Fibroblast of skin of back (primary cell): Measurements from ENCODE around the gene KCNQ1.

Experiments
- DNase-seq: peaks from one replicate; pipeline ENCODE4 v3.0.0-alpha.2; 2013

KCNQ1 gene

DNA sequence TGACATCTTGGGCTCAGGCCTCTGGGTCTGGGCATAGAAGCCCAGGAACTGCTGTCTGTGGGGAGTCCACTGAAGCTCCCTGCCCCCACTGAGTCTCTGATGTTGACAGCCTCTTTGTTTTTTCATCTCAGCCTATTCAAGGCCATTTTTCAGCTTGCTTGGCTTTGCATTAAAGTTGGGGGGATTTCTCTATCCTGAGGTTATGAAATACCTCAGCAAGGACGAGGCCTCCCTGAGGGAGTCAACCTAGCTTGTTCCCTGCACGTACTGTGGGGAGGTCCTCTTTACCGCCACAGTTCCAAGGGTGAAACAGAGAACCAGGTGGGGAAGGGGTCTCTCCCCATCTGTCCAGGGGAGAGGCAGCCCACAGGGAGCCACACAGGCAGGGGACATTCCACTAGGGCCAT lies 246.6 kb downstream of the KCNQ1 start:
- no peak for DNase-seq

DNA sequence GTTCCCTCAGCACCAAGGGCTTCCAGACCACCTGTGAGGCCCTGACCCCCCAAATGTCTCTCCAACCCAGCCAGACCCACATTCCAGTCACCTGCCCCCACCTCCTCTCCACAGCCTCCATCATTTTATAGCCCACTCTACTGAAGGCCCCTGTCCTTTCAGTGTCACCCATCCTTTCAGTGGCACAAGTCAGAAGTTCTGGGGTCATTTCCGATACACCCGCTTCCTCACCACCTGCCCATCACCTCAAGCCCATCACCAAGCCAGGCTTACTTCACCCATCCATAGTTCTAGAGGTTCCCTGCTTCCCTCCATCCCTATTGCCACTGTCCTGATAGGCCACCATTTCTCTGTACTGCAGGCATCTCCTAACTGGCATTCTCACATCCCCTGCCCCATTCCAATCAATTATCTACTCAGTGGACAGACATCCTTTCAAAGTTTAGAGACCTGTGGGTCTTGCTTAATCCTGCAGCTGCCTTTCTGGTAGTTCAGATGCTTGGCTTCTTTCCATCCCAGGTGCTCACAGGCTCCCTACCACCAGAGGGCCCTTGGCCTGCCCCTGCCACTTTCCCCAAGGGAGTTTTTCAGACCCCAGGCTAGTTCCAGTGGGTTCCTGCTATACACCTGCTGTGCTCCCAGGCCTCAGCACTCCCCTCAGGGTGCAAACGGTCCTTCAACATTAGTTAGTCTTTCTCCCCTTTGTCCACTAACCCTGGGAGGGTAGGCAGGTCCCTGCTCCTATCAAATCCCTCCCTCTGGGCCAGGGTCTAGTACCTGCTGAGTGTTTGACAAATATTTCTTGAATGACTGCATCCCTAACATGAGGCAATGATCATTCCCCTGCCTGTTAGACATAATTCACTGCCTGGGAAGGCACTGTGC lies 247.4 kb downstream of the KCNQ1 start:
- no peak for DNase-seq

DNA sequence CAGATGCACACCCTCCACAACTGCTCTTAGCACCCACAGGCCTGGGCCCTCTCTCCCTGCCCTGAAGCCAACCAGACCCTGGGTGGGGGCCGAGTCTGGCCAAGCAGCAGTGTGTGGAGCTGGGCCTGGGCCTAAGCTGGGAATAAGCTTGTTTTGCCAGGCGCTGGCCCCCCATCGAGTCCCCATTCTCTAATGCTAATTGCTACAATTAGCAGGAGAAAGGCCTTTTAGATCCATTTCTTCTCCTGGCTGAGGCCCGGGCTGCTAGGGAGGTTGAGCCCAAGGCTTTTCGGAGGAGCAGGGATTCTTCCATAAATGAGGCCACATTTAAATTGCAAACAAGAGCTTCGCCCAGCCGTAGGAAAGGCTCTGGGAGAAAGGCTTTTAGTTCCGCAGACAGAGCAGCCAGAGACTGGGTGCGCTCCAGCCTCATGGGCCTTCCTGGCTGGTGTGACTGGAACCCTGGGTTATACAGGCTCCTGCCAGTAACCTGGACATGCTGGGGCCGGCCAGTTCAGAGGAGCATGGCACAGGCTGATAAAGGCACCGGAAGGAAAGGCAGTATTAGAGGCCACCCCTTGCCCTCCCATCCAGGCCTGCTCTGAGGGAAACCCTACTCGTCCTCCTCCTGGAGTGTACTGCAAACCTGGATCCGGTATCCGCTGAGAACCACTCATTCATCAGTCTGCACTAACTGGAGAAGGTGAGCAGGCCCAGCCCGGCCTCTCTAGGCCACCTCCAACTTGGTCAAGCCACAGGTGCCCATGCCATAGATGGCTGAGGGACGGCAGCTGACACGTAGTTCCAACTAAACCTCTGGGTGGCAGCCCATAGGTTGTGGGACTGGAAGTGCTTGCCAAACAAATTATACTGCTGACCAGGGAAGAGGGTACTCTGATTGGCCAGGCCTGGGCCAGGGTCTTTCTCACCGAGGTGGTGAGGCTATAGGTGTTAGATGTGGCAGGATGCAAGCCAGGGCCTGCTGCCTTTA lies 248.8 kb downstream of the KCNQ1 start:
- no peak for DNase-seq

DNA sequence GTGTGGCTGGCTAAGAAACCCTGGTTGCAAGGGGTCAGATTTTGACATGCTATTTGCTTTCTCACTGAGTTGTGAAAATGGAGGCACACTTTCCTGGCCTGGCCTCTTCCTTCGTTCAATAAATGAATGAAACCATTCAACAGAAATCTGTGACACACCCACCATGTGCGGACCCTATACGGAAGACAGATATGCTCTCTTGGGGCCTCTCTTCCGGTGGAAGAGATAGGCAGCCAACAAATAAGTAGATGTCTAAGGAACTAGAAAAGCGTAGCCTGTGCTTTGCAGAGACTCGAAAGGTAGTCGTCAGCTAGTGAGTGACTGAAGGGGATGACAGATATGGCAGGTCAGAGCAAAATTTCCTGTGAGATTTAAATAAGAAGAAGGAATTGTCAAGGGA lies 249.7 kb downstream of the KCNQ1 start:
- DNase-seq = no peak

DNA sequence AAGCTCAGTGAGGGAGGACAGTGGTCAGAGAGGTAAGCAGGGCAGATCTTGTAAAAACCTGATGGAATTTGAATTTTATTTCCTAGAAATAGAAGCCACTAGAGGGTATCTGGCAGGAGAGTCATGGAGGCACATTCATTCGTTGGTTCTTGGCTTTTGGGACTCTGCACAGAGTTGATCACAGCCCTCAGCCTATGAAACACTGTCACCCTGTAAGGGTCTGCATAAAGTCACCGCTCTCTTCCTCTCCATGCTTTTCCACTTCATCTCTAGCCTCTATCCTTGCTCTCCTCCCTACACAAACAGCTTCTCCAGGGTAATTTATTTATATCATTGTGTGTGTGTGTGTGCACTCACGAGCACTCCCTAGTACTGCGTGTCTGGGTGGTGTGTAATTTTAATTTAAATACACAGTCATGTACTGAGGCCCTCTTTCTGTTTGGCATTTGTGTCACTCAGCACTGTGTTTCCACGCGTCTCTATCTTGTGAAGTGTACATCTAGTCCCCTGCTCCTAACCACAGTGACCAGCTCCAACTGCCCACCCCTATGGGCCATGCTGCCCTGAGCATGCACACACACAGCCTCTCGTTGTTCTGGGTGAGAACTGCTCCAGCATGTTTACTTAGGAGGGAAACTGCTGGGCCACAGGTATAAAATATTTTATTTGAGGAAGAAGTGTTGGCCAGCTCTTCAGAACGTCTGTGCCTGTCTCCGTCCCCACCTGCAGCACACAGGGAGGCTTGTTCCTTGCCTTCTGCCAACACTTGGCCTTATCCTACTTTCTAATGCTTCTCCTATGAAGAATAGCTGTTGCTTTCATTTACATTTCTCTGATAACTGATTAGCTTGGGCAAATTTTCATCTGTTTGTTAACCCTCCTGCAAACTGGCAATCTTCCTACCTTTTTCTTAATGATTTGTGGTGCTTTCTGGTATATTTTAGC lies 250.5 kb downstream of the KCNQ1 start:
- no peak for DNase-seq

DNA sequence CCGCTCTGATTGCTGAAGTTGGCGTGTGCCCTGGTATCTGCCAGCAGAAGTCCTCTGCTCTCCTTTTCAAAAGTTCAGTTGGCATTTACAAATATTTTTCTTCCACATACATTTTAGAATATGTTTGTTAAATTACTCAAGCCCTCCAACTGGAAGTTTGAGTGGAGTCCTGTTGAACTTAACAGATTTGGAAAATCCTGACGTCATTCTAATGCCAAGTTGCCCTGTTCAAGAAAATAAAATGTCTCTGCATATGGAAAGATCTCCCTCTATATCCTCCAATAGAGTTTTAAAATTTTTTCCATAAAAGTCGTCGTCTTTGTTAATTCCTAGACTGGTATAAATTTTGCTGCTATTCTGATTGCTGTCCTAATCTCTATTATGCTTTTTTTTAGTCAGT lies 251.6 kb downstream of the KCNQ1 start:
- no peak for DNase-seq

DNA sequence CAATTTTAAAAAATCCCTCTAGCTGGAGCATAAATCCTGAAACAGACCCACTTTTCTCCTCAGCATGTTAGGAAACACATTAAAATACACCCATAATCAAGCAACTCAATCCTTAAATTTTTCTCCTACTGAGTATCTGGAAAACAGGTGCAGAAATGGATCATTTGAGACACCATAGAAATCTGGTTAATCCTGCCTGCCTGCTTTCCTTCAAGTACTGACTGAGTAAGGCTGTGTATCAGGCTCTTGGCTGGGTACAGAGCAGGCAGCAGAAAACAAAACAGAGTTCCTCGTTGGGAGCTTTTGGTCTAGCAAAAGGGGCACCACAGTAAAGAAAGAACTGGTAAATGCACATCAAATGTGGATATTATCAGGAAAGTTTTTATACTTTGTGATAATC lies 253.1 kb downstream of the KCNQ1 start:
- DNase-seq = no peak

DNA sequence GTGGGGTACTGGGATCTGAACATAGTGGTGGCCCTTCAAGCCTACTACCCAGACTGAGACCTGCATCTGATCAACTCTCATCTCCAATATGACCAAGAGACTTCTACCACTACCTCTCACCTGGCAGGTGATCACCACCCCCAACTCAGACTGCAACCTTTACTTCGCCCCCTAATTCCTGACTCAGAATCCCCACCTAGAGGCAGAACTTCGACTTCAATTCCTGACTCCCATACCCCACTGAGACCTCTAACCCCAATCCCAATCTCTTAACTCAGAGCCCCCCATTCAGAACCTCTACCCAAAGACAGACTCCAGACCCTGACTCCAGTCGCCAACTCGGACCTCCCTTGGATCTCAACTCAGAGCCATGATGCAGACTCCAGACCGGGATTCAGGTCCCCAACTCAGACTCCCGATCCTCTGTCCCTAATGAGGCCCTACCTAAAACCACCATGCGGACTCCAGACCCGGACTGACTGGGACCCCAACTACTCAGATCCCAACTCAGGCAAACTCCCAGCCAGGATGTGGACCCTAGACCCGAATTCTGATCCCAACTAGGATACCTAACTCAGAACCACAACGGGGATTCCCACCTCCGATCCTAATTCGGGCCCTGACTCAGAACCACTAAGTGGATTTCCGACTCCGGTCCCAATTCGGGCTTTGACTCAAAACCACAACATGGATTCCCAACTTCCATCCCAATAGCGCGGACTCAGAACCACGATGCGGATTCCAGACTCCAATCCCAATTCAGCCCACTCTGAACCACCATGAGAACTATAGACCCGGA lies 253.8 kb downstream of the KCNQ1 start:
- DNase-seq = no peak

DNA sequence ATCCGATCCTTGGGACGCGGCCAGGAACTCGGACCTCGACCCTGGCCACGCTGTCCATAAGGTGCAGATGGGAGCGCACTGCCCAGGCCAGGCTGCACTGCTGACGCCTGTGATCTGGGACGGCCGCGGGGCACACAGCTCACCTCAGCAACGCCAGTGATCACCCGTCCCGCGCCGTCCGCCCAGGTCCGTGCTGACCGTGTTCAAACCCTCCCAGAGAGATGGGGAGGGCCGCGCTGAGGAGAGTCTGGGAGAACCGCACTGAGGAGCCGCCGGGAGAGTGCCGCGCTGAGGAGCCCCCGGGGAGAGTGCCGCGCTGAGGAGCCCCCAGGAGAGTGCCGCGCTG lies 254.3 kb downstream of the KCNQ1 start:
- no peak for DNase-seq

DNA sequence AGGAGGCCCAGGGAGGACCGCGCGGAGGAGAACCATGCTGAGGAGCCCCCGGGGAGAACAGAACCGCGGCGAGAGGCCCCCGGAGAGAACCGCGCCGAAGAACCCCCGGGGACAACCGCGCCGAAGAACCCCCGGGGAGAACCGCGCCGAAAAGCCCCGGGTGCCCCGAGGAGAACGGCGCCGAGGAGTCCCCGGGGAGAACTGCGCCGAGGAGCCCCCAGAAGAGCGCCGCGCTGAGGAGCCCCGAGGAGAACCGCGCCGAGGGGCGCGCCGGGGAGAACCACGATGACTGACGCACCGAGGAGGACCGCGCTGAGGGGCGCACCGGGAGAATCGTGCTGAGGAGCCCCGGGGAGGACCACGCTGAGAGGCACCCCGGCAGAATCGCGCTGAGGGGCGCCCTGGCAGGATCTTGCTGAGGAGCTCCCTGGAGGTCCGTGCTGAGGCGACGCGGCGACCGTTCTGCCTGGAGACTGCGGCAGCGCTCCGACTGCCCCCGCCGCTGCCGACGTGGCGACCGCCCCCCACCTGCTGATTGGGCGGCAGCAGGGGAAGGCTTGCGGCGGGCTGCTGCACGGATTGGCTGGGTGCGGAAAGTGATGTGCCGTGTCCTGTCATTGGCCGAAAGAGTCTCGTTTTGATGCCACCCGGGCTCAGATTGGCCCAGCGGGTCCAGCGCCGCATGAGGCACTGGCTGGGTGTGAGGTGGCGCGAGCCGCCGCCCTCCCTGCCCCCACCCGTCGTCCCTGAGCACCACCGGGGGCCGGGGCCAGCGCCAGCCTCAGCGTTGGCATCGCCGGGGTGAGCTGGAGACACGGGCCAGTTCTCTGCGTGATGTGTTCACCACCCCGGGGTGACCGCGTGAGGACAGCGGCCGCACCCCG lies 255.0 kb downstream of the KCNQ1 start, which contains the start of gene KCNQ1OT1:
TSS of gene KCNQ1OT1 (minus strand) at position 464 of the 884 bp plus-strand sequence.
- DNase-seq = peak; percentile 91

DNA sequence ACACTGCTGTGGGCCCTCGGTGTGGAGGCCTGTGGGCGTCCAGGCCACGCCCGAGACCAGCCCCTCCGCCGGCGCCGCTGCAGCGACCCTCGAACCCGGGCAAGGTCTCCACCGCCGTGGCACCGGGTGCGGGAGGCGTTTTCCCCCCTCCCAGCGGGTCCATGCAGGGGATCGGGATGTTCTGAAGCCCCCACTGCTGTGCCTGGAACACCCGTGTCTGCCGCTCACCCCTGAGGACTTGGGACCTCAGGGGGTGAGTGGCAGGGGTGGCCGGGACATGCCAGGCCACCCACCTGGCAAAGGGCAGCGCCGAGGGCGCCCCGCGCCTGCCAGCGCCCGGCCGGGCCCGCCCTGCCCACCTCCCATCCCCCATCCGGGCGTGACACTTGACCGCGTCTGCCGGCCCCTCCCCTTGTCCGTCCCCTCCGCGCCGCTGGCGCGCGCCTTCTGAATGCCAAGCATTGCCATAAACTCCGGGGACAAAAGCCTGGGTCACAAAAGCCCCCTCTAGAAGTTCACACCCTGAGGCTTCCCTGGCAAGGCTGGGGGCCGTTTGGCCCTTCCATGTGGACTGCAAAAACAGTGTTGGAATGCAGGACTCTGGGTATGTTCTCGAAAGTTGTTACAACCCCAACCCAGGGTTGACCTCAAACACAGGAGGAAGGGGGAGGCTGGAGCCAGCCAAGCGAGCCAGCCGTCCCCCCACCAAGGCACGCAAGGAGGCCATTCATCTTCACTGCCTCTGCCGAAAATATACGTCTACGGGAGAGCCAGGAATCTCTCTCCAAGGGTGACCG lies 255.8 kb downstream of the KCNQ1 start:
- peak; percentile 53 for DNase-seq

DNA sequence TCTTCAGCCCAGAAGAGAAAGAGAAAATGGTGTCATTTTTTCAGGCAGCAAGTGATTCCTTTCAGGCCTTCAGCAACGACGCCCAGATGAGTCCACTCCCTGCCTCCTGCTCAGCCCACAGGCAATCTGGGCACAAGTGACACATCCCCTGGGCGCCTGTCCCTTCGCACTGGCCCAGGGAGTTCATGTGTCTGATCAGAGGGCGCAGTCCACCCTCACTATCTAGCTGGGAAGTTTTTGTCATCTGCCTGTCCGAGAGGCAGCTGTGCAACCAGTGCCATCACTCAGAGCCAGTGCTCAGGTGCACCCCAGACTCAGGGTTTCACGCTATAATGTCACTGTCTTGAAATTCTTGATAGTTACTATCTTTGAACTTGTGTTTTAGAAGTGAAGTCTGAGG lies 256.4 kb downstream of the KCNQ1 start:
- no peak for DNase-seq

DNA sequence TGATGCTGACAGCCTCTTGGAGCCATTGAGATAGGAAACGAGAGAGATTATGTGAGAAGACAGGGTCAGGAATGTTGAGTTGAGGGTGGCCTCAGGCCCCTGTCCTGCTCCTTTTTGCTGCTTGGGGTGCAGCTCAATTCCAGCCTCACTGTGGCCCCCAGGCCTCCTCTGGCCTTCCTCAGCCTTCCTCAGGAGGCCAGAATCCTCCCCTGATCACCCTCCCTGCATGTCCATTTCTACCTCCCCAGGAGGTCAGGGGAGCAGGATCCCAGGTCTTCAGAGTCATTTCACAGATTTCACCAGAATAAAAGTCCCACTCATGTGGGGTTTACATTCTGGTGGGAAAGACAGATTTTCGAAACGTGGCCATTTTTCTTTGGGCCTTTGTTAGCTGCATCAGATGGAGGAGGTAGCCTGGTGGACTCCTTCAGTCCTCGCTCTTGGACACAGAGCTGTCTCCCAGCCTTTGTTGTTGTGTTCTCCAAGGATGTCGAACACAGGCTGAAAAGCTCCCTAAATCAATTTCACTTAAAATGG lies 257.2 kb downstream of the KCNQ1 start:
- DNase-seq = no peak

DNA sequence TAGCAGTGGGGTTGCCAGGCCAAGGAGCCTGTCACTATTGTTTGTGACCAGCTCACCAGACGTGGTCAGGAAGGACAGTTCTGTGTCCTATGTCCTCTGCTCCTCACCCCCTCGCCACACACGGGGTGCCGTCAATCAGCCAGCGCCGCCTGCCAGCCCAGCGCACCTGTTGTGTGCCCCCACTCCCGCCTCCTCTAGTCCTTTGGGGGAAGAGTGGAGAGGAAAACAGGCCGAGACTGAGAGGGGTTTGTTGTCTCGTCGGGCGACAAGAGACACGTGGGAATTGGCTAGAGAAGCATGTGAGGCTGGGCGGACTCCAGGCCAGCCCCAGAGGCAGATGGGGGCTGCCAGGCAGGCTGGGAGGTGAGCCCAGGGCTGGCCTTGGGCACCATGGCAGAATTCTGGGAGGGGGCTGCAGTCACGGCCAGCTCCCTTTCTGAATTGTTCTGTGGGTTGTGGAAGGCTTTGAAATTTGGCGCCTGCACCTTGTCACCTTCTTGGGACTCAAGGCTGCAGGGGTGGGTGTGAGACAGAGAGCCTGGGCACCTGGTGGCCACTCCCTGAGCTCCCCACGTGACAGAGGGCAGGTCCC lies 258.1 kb downstream of the KCNQ1 start:
- no peak for DNase-seq

DNA sequence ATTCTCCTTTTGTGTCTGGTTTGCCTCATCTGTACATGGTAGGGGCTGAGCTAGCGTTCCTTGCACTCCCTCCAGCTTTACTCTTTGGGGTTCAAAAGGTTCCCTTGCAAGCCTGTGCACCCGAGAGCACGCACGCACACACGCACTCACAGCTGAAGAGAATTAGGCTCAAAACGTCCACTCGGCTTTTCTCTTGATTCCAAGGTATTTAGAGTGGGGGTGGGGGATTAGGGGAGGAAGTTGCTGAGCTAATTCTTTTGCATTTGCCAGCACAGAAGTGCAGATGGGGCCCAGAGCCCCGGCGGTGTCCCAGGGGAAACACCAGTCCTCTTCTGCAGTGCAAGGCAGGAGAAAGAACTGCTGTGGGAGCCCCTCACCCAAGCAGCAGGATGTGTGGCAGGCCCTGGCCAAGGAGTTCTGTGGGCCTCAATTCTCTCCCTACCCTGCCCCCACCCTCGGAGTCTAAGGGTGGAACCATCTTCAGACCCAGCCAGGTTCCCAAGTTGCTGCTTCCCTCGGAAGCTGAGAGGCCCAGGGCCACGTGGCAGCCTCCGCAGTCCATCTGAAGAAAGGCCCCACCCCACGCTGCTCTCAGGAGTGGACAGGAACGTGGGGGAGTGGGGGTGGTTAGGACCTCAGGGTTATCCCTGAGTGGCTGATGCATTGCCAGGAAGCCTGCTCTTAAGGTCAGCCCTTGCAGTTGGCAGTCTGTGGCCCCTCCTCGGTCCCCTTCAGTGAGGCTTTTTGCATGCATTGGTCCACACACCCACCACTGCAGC lies 258.7 kb downstream of the KCNQ1 start:
- peak; percentile 22 for DNase-seq

DNA sequence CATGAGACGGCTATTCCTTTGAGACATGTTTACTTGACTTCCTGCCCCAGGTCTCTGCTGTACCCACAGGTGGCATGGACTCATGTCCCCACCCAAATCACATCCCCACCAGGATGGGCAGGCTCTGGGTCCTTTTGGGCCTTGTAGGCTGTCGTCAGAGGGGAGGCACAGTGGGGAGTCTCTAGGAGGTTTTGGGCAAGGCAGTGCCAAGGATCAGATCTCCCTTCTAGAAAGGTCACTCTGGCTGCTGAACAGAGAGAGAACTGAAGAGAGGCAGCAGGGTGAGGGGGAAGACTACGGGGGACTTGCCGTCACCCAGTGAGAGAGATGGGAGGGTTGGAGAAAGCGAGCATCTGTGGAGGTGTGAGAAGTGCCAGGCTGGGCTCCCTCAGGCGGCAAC lies 259.5 kb downstream of the KCNQ1 start:
- no peak for DNase-seq

DNA sequence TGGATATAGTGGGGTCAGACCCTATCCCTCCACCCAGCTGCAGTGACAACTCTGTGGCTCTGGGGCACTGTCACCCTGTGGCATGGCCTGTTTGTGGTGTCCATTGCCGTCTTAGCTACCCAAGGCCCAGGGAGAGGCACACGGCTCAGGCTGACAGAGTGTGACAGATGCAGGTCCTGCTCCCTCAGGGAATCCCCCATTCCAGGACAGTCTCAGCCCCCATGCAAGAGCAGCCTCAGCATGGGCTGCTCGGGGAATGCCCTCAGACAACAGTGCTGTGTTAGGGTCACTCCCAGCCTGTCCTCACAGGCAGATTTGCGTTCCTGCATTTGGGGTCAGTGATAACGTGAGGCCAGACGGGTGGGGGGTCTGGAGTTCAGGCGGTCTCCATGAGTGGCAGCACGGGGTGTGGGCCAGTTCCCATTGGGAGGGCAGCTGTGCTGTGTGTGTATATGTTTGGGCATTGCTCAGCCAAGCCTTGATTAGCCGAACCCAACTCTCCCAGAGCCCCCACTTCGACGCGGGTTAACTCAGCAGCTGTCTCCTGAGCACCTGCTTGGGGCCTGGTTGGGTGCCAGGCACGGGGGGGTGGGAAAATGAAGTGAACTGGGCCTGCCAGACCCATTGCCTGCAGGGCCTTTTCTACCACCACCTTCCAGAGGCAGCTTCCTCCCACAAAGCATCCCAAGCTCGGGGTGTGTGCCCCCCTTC lies 260.2 kb downstream of the KCNQ1 start:
- no peak for DNase-seq
